Ovary (tissue), 9 donors: ENCODE results near the gene DIS3. TPM values are rescaled to one million over a fixed set of nuclear protein-coding genes. Genes with fewer than 3 reads are reported as not detected.

ENCODE experiments used
- DNase-seq, 5 donors: peaks; one replicate each; pipeline ENCODE4 v3.0.0-alpha.2; 2019 to 2020
- H3K27ac ChIP-seq, 2 donors: fragments of 200-600 bp; one replicate each; pipeline versions ENCODE4 v1.5.1 to v1.8.0; 2019 to 2022
- H3K27me3 ChIP-seq: fragments of 200-600 bp; one replicate; pipeline ENCODE4 v1.8.0; 2022
- H3K36me3 ChIP-seq: fragments of 200-600 bp; sonication (generic); one replicate; pipeline ENCODE4 v1.5.1; 2019
- H3K4me1 ChIP-seq: one replicate; pipeline ENCODE4 v1.8.1; 2013; ENCODE audit warnings: mild to moderate bottlenecking, moderate library complexity; ENCODE audit not compliant: insufficient read depth
- H3K4me3 ChIP-seq: fragments of 200-600 bp; sonication (generic); one replicate; pipeline ENCODE4 v1.5.1; 2017
- H3K9me3 ChIP-seq, 2 donors: fragments of 200-600 bp in 1 of 2; sonication (generic) in 1 of 2; one replicate each; pipeline versions ENCODE4 v1.5.1 to v1.8.1; 2013 to 2019; ENCODE audit warnings: mild to moderate bottlenecking in 1 of 2, moderate library complexity in 1 of 2
- CTCF ChIP-seq, 3 donors: fragments of 450-650 bp in 2 of 3; fragments of 200-600 bp in 1 of 3; IDR thresholded peaks; one replicate each; pipeline versions ENCODE4 v1.5.1 to v1.8.0; 2016 to 2022; ENCODE audit warnings: antibody characterized with exemption in 3 of 3, mild to moderate bottlenecking in 1 of 3
- EP300 ChIP-seq: sonication (generic); formaldehyde crosslinking; IDR thresholded peaks from one replicate; pipeline ENCODE4 v1.6.1; 2017; ENCODE audit warnings: antibody characterized with exemption
- POLR2A ChIP-seq: fragments of 450-650 bp; IDR thresholded peaks from one replicate; pipeline ENCODE4 v1.6.1; 2017; ENCODE audit warnings: antibody characterized with exemption, mild to moderate bottlenecking, moderate library complexity
- WGBS, 3 donors: extraction: QIAGEN DNeasy Blood & Tissue Kit in 1 of 3; methylation state at CpG; one replicate each; pipeline versions ENCODE4 v1.1.5 to v1.1.7; 2013 to 2017; 5-methylcytosine and 5-hydroxymethylcytosine counted together
- intact Hi-C, 4 donors: fragments of 100-400 bp; cut with DNase I; formaldehyde crosslinking; loops; one replicate each; pipeline versions ENCODE4 v1.11.0 to v1.15.1; 2022 to 2023
- polyA plus RNA-seq, 2 donors: library from polyadenylated mRNA; stranded (reverse); fragments of 200-250 nt in 1 of 2; fragments of 350-450 nt in 1 of 2; fragmentation: Illumina TruSeq in 1 of 2; extraction: RNeasy Lipid Tissue Mini Kit (QIAGEN cat#74804) in 1 of 2; gene quantifications; one replicate each; pipeline ENCODE4 v1.2.3, GENCODE V29; 2013 to 2014
- total RNA-seq, 7 donors: library from RNA; depleted of rRNA in 2 of 7; stranded (reverse); fragments of >200 nt in 2 of 7; fragmentation: NEBNext Ultra II Directional in 3 of 7; extraction: Animal tissue kit (Norgen Biotek cat#: 25700) in 3 of 7; gene quantifications; one replicate each; pipeline versions ENCODE4 v1.1.0 to v1.2.4, GENCODE V29; 2016 to 2023
- donor health status: DM: no; HTN: no; CAD: no; lungs with moderate emphysema.
- donor health status: DM: no; HTN: no; CAD: no.
- donor health status: Bipolar disorder and iron deficiency.
- donor health status: DM: yes; HTN: yes; CAD: no.
- donor health status: DM: no; HTN: no; CAD: no.
- donor health status: DM: yes; HTN: yes; CAD: no.

Gene DIS3
- total and polyA plus RNA-seq, 9 donors: 10.7 to 30.3 (median 26.4) TPM

- WGBS, 3 donors: 68 to 73% (median 71%) methylated on average over 2 of the region's 2 CpGs
- no peak for DNase-seq
- H3K27ac ChIP-seq: no peak overlapping the region
- no peaks in the 10 kb centered on the region for H3K9me3 ChIP-seq
- H3K4me1 ChIP-seq: peaks cover under 1% of the 10 kb centered on the region
- no peak for TF ChIP-seq POLR2A
- TF ChIP-seq EP300: no peak
- no peak for TF ChIP-seq CTCF (IDR thresholded peaks at IDR 0.05)
- H3K36me3 ChIP-seq: no peaks in the 10 kb centered on the region
- intact Hi-C loops: no loop called here
- no peak overlapping the region for H3K4me3 ChIP-seq
- no peaks in the 10 kb centered on the region for H3K27me3 ChIP-seq
Observed at GRCh38 chr13:72774019-72774418, 7.7 kb downstream of the DIS3 start.

- 33 to 38% (median 37%) methylated on average over 2 of the region's 2 CpGs for WGBS, 3 donors
- no peak overlapping the region for H3K27ac ChIP-seq
- intact Hi-C loops: no loop called here
- no peak for DNase-seq
- H3K4me3 ChIP-seq: no peak overlapping the region
- no peaks in the 10 kb centered on the region for H3K9me3 ChIP-seq
- H3K4me1 ChIP-seq: no peaks in the 10 kb centered on the region
- H3K36me3 ChIP-seq: no peaks in the 10 kb centered on the region
- TF ChIP-seq CTCF (IDR thresholded peaks at IDR 0.05): no peak
- no peak for TF ChIP-seq POLR2A
- no peak for TF ChIP-seq EP300
- H3K27me3 ChIP-seq: no peaks in the 10 kb centered on the region
Observed at GRCh38 chr13:72763411-72763810, 18.3 kb downstream of the DIS3 start.

- TF ChIP-seq POLR2A (no peak), EP300 (no peak), CTCF (IDR thresholded peaks at IDR 0.05) (no peak)
- intact Hi-C loops: no loop called here
Observed at GRCh38 chr13:72760189-72760588, 21.5 kb downstream of the DIS3 start.

GRCh38 chr13:72757792-72758535, 23.7 kb downstream of the DIS3 start:
- 69 to 73% (median 72%) methylated on average over 4 of the region's 4 CpGs for WGBS, 3 donors
- no peaks in the 10 kb centered on the region for H3K27me3 ChIP-seq
- H3K4me1 ChIP-seq: no peaks in the 10 kb centered on the region
- no peak for DNase-seq
- no peak for TF ChIP-seq CTCF (IDR thresholded peaks at IDR 0.05)
- TF ChIP-seq EP300: no peak
- TF ChIP-seq POLR2A: no peak
- no peak overlapping the region for H3K4me3 ChIP-seq
- H3K9me3 ChIP-seq: no peaks in the 10 kb centered on the region
- no peaks in the 10 kb centered on the region for H3K36me3 ChIP-seq
- intact Hi-C loops: no loop called here
- H3K27ac ChIP-seq: no peak overlapping the region

More at GRCh38 chr13:72760189-72760588, 21.5 kb downstream of the DIS3 start:
- no peak overlapping the region for H3K4me3 ChIP-seq
- WGBS, 3 donors: 90 to 92% (median 90%) methylated on average over 3 of the region's 3 CpGs
- H3K9me3 ChIP-seq: no peaks in the 10 kb centered on the region
- DNase-seq: no peak
- H3K36me3 ChIP-seq: no peaks in the 10 kb centered on the region
- H3K27me3 ChIP-seq: no peaks in the 10 kb centered on the region
- H3K27ac ChIP-seq: no peak overlapping the region
- no peaks in the 10 kb centered on the region for H3K4me1 ChIP-seq
